AG09309 (cell line): ENCODE measurements around the gene PRR12.

Experiments
- DNase-seq: peaks from one replicate; pipeline ENCODE4 v3.0.0-alpha.2; 2010; ENCODE audit warnings: low read depth
- H3K4me3 ChIP-seq: 2 replicates; pipeline ENCODE4 v1.5.1; 2011; ENCODE audit warnings: mild to moderate bottlenecking, low read depth, low read length, moderate library complexity; ENCODE audit not compliant: control insufficient read depth
- CTCF ChIP-seq: IDR thresholded peaks from 2 replicates; pipeline ENCODE4 v1.5.1; 2011; ENCODE audit warnings: mild to moderate bottlenecking, low read depth, low read length, inconsistent platforms; ENCODE audit not compliant: insufficient read depth, control insufficient read depth; ENCODE audit errors: missing control alignments

The PRR12 gene

GRCh38 chr19:49639401-49640112 lies 48.6 kb downstream of the PRR12 start:
- no peak for DNase-seq
- peak overlapping the region; percentile 74 for H3K4me3 ChIP-seq
- no peak for TF ChIP-seq CTCF

DNA sequence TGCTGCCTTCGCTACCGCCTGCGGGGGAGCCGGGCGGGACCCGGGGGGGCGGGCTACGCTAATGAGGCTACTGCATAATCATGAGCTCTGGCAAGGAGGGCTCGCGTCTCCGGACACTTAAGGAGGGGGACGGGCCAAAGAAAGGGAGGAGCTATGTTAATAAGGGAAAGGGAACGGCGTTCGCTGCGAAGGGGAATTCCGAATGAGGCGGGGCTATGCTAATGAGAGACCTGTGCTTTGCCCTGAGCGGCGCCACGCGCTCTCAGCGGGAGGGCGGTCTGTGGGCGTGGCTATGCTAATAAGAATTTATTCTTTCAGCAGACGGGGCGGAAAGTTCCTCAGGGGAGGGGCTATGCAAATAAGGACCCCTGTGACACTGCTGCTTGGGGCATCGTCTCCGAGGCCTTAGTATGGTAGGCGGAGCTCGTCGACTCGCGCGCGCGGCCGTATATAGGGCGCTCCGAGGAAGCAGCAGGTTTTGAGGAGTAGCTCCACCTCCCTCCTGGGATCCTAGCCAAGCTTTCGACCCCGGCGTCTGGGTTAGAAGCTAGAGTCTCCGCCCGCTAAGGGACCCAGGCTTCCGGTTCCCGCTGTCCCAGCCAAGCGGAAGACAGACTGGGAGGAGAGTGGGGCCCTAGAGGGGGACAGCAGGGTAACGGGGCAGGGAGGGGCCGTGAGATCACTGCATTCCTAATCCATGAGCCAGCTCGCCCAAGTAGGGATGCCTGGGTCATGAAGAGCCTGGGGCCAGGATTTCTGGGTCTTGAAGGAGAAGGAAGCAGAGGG lies 49.3 kb downstream of the PRR12 start, which contains the start of gene RRAS:
RRAS (minus strand) TSS at position 31 of the 786 bp plus-strand sequence. CDS start 45 bp downstream, outside the sequence.
- H3K4me3 ChIP-seq: peak within 1 kb of the TSS; percentile 74
- TF ChIP-seq CTCF: no peak
- peak; percentile 100 for DNase-seq

DNA sequence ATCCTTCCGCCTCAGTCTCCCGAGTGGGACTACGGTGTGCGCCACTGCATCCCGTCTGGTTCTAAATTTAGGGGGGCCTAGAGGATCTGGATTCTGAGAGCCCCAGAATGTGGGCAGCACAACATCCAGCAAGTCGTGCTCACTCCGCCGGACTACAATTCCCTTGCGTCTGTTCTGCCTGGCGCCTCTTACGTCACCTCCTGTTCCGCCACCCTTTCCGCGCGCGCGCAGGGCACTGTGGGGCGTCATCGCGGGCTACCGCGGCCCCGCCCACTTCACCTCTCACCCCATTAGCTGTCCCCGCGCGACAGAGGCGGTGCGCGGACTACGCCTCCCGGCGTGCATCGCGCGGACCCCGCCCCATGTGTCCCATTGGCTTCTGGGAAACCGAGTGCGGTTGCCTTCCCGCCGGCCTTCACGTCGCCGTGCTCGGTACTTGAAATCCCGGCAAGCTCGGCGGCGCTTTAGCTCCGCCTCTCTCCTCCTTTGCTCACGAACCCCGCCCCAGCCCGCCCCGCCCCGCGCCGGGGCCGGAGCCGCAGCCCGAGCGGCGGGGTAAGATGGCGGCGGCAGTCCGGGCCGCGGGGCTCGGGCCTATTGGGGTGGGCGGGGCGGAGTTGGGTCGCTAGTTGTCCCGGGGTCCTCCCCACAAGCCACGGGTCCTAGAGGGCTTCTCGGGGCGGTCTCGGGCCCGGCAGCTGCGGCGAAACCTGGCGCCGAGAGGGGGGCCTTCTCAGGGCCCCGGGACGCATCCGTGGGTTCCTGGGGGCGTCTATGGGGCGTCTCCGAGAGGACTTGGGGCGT lies 50.9 kb downstream of the PRR12 start, which contains the start of gene SCAF1:
SCAF1 (plus strand) TSS at position 522 of the 804 bp plus-strand sequence. CDS start 2,818 bp downstream, outside the sequence.
- peak; percentile 98 for DNase-seq
- no peak for TF ChIP-seq CTCF
- peak within 1 kb of the TSS; percentile 88 for H3K4me3 ChIP-seq

- H3K4me3 ChIP-seq: peak overlapping the region; percentile 88
- no peak for TF ChIP-seq CTCF
- no peak for DNase-seq
These were observed 51.6 kb downstream of the PRR12 start for GRCh38 chr19:49642492-49643035.

DNA sequence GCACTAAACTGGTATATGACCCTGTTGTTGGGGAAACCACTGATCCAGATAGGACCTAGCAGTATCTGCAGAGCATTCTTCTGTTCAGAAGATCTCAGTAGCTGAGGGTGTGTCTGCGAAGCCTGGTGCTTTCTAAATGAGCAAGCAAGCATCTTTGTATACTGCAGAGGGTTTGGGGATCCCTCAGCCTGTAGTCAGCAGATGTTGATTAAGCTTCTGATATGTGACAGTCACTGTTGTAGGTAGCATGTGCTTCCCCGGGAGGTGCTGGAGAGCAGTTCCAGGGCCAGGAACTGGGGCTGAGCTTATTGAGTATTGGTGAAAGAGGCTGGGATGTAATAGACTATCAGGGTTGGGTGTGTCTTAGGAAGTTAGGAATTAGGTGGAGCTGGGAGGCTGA lies 52.5 kb downstream of the PRR12 start:
- no peak for DNase-seq
- no peak overlapping the region for H3K4me3 ChIP-seq
- no peak for TF ChIP-seq CTCF

DNA sequence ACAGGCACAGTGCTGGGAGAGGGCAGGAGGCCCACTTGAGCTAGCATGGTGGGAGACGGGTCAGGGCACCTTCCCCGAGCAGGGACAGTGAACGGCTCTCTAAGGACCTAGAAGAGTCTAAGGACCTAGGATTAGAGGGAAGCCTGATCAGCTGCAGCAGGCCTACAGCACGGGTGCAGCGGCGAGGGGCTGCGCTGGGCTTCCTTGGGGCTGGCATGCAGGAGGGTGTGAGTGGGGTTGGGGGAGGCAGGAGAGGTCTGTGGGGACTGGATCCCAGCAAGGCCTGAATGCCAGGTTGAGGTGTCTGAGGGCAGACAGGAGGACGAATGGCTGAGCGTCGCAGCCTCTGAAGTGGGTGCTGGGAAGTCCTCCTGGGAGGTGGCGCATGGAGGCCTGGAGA lies 54.6 kb downstream of the PRR12 start:
- no peak for TF ChIP-seq CTCF
- DNase-seq: no peak
- no peak overlapping the region for H3K4me3 ChIP-seq
